Stimulated activated CD8-positive, alpha-beta memory T cell treated with anti-CD3 and anti-CD28 coated beads, Interleukin-15, amount 100 ng/mL, for 4 hours (primary cell): Measurements from ENCODE around the gene ARSB.
"Not testable (repeated sequence)": the region's sequence is repeated elsewhere in the genome, so short reads cannot be mapped to it uniquely, and the experiment has no call there.

Experiments
- DNase-seq, 2 donors: peaks; one replicate each; pipeline ENCODE4 v3.0.0-alpha.2; 2020; ENCODE audit warnings: low read depth in 2 of 2

The ARSB gene

DNA sequence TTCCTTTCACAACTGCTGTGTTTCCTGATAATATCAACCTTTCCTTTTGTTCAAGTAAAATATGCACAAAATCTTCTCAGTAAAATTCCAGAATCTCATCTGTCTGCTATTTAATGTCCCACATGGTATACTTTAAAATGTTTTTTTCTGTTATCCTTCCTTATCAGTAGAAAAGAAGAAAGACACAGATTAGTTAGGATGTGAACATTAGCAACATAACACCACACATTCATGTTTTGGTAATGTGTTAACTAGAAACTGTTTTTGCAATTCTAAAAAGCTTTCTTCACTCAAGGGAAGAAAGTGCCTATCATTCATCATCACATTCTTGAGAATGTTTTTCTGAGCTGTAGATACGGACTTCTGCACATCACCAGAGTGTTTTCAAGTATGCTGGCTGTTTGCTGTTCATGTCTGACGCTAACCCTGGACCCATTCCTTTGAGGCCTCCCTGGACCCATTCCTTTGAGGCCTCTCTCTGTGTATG, 10.5 kb upstream of the ARSB start:
- no peak for DNase-seq

DNA sequence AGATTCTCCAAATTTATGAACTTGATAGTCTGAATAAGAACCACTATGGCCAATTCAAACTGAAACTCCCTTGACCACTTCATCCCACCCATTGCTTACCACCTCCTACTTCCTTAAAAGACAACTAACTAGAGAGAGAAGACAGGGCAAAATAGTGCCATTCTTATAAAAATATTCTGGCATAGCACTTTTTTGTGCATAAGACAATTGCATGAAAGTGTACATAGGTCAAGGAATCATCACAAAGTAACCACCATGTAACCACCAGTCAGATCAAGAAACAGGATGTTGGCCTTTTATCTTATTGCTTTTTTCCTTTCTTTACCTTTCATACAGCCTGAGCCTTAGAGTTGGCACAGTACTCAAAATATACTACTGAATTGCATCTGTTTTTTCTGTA, 8.1 kb upstream of the ARSB start:
- no peak for DNase-seq

DNA sequence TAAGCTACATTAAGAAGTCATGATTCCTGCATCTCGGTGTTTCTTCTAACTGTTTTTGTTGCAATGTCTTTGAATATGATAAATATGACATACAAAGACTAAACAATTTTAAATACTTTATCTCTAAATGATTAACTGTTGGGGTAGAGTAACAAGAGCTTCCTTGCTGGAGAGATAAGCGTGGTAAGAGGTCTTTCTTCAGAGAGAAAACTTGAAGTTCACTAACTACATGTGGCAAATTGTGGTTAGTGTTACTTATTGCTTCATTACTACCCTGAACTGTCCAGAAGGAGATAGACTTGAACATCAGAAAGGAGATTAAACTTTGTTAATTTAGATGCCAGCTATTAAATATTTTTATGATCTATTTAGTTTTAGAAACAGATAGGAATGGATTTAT, 7.0 kb upstream of the ARSB start:
- no peak for DNase-seq

DNA sequence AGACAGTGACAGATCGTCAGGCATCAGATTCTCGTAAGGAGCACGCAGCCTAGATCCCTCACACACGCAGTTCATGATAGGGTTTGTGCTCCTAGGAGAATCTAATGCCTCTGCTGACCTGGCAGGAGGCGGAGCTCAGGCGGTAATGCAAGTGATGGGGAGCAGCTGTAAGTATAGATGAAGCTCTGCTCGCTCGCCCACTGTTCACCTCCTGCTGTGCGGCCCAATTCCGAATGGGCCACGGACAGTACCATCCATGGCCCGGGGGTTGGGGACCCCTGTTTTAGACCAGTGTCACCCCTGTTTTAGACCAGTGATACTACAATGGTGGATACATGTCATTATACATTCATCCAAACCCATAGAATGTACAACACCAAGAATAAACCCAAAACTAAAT, 4.0 kb upstream of the ARSB start:
- DNase-seq, result no peak

DNA sequence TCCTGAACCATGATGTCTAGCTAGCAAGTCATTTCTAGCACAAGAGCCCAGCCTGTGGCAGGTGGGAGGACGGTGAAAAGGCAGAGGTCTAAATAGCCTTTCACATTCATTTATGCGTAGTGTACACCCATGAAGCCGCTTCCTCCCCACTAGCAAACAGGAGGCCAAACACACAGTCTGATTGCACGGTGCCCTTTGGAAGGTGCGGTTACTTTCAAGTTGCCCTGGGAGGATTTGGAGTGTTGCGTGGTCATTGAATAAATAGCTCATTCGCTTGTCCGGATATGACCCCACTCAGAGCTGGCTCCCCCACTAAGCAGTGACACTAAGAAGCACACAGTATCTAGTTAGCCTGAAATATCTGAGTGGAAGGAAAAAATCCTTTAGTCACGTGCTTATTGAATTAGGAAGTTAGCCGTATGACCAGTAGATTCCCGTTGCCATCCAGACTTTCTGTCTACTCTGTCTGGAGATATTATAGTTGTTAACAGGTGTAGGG, 664 bp upstream of the ARSB start:
- peak; percentile 30 to 47 for DNase-seq

DNA sequence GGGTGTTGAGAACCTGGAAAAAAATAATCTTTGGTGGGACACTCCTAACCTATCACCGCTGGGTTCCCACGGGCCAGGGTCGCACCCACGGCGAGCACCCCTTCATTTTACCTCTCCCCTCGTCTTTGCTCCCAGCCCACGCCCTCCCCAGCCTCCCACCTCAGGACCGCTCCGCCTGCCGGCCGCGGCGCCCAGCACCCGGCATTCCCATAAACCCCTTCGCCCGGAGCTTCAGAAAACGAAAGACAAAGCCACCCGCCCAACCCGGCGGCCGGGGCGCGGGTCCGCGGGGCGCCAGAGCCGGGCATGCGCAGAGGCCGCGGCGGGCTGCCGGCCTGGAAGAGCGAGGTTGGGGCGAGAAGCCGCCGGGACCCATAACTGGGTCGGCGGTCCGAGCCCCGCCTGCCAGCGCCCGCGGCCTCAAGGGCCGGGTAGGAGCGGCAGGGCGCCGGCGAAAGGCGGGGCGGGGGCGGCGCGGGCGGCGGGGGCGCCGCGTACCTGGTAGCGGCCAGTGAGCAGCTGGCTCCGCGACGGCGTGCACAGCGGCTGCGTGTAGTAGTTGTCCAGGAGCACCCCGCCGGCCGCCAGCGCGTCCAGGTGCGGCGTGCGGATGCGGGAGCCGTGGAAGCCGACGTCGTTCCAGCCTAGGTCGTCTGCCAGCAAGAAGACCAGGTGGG, 533 bp downstream of the ARSB start:
- DNase-seq, result peak; percentile 64 to 68

DNA sequence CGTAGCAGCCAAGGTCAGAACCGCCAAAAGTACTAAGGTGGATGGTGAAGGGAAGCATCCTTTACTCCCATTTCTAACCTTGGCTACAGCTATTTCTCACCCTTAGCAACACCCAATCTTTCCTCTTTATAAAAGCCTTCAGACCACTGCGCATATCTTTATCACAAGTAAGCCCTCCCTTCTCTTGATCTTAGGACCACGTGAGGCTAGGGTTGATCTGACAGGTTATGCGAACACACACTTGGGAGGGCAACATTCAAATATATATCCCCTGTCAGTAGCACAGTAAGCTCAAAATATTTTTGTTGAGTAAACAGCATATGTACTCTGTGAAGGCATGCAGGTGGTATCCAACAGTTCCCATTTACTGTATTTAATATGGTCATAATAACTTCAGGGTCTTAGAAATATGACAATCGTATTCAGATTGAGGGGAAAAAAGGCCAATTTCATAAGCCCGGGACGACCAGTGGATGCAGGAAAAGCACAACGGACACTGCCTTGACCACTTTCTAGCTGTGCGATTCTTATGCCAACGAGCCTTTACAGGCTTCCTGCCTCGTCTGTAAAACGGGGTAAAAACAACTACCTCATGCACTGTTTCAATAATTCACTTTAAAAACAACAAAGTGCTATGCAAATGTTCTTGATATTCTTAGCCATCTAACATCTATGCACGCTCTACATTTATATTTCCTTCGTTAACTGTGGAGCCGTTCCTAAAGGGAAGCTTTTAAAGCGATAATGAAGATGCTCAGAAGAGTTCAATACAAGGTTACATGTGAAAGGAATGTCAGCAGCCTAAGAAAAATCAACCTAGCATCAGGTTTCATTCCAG, 1.3 kb downstream of the ARSB start:
- DNase-seq, result no peak

DNA sequence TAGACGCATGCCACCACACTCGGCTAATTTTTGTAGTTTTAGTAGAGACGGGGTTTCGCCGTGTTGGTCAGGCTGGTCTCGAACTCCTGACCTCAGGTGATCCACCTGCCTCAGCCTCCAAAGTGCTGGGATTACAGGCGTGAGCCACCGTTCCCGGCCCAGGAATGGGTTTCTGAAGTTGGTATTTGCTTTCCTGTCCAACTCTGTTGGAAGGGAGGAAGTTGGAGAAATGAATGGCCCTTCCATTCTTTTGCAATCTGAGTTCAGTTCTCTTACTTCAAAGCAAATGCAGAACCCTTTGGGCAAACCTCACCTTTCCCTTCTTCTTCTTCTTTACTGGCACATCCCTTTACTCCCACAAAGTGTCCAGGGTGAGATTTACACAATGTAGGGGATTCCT, 1.9 kb downstream of the ARSB start:
- DNase-seq, result not testable (repeated sequence)

DNA sequence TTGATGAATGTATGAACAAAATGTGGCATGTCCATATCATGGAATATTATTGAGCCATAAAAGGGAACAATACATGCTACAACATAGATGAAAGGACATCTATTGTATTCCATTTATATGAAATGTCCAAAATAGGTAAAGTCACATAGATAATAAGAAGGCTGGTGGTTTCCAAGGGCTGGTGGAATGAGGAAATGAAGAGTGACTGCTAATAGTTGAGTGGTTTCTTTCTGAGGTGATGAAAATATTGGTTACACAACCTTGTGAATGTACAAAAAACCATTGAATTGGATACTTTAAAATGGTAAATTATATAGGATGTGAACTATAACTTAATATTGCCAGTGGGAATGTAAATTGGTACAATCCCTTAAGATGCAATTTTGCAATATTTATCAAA, 5.2 kb downstream of the ARSB start:
- DNase-seq, result no peak

DNA sequence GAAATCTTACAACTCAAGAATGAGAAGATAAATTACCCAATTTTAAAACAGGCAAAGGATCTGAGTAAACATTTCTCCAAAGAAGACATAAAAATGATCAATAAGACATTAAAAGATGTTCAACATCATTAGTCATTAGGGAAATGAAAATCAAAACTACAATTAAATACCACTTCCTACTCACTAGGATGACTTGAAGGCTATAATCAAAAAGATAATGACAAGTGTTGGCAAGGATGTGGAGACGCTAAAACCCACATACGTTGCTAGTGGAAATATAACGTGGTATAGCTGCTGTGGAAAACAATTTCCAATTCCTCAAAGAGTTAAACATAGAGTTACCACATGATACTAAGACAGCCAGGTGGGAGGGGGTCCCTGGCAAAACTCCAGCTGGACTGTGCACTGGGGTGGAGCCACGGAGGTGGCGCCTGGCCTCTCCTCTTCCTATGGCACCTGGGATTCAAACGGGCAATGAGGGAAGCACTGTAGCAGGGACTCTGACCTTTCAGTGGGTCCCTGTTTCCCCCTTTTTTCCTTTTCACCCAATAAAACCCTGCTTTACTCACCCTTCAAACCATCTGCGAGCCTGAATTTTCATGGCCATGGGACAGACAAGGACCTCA, 5.9 kb downstream of the ARSB start:
- no peak for DNase-seq

DNA sequence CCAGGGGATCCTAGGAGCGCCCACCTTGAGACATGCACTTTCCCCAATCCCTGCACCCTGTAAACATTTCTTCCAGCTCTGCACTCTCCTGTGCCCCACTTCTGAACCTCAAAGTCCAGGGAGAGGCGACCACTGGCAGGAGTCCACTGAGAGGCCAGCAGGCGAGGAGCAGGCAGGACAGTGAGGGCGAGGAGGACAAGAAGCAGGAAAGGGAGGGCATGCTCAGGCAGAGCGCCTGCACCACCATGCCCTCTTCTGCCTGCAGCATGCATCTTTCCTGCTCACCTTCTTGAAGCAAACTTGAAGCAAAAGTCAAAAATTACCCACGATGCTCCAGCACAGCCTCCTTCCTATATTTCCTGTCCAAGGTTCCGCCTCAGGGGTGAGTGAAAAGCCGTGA, 10.1 kb downstream of the ARSB start:
- no peak for DNase-seq

DNA sequence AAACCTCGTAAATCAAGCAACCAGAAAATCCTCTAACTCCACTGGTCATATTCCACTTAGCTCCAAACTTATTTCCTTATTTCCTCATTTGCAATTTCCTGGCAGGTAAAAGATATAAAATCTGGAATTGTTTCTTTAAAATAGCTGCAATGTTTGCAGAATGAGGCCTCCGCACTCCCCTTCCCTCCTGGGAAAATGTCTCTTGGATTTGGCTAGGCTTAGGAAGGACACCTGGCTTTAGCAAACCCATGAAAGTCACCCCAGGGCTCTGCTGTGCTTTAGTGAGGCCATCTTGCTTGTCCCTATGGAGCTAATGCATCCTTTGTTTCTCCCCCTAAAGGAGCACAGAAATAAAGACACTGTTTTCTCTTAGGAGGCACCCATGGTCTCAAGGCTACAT, 10.5 kb downstream of the ARSB start:
- no peak for DNase-seq

DNA sequence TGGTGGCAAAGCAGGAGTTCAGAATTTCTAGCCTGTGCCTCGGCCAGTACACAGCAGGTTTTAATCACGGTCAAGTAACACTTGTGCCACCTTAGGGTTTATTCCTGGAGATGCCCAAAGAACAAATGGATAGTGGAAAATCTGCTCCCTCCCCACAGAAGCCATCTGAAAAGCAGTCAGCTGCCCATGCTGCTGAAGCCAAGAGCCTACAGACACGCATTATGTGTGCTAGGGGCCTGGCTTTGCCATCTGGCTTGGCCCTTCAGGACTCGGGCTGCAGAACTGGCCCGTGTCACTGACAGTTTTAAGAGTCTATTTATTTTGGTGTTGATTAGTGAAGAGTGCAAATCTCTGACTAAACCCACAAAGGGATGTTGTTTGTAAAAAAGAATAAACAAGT, 11.1 kb downstream of the ARSB start:
- no peak for DNase-seq

DNA sequence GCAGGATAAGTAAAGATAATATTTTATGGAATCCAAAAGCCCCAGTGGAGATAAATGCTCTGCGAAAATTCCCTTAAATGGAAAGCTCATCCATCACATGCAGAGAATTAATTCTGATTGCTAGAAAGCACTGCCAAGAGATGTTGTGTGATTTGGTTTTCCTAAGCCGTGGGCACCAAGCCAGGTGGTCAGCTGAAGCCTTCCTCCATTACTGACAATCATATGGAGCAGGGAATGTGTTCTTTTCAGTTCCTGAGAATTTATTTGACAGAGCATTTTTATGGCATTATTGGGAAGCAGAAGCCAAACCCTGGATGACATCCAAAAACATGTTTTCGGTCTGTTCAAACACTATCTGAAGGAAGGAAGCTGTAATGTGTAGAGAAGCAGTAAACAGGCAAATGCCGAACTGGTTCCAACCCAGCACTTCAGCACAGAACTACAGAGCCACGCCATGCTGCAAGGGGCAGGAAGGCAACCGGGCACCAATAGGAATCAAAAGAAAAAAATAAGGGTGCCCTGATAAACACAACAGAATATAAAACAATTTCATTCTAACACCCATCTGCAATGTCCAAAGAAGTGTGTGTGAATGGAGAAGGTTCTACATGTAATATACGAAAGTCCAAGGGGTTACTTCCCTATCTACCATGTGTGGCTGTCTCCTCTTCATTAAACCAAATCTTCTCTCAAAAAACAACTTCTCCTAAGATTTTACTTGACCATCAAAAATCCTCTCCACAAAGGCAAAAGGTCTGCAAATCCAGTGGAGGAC, 12.3 kb downstream of the ARSB start:
- no peak for DNase-seq

DNA sequence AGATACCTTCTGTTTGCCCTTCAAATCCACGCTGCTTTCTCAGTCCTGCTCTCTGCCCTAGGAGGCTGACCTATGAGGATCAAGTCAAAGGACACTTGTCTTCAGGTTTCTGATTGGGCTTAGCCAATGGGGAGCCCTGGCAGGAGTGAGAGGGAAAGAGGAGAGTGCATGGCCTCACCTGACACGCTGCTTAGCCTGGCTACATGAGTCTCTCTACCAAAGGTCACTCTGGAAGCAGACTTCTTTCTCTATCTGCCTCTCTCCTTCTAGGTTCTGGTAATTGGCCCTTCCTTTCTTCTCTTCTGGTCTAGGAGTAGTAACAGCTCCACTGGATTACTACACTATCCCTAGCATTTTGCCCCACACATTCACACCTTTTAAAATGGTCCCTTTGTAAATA, 13.1 kb downstream of the ARSB start:
- no peak for DNase-seq

DNA sequence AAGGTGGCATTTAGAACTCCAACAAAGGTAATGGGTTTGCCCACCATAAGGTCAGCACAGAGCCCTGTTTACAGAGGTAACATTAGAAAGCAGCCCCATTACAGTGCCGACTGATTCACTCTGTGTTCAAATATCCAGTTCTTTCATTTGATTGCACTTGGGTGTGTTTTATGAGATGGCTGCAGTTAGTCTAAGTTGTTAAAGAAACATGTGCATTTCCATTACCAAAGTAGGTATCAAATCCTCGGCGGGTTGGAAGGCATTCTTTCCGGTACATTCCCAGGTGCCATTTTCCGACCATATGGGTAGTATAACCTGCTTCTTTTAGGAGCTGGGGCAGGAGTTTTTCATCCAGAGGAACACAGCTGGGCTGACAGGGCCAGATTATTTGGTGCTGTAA, 16.3 kb downstream of the ARSB start:
- DNase-seq, result no peak

DNA sequence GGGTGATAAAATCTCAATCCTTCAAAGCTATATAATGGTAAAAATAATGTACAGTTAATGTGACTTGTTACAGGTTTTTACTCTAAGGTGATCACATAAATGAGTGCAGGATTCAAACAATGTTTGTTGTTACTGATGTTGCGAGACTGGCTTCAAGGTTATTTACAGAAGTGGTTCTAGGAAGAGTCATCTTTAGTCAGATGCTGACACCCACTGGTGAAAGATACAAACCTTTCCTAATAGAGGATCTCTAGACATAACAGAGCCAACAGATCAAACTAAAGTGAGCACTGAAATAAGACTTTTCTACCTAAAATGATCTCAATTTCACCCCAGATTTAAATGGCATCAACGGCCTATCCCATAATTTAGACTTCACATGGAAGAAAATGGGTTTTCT, 20.2 kb downstream of the ARSB start:
- DNase-seq, result no peak

DNA sequence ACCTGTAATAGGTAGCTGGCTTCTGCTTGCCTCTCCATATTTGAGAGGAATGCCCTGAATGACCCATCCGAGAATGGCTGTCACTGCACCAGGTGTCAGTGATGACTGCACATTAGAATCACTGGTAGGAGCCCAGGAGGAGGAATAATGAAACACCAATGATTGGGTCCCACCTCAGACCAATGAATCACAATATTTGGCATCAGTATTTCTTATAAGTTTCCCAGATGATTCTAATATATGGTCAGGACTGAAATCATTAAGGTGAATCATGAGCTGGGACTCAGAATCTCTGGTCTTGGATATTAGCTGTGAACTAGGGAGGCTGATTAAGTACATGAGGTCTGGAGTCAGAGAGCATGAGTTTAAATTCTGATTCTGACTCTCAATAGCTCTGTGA, 23.4 kb downstream of the ARSB start:
- DNase-seq, result no peak

DNA sequence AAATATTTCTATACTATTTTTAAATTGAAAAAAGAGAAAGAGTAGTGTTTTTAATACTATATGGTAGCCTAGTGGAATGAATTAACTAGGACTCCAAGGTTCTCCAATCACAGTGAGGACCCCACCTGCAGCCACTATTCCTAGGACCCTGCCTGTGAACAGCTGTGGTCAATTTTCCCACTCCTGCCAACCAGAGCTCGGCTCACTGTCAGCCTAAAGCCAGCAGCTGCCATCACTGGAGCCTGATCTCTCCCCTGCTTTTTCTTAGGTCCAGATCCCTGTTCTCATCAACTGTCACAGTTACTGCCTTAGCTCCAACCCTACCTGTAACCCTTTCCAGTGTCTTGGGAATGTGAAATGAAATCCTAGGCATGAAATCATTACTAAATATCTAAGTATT, 25.3 kb downstream of the ARSB start:
- DNase-seq, result no peak

DNA sequence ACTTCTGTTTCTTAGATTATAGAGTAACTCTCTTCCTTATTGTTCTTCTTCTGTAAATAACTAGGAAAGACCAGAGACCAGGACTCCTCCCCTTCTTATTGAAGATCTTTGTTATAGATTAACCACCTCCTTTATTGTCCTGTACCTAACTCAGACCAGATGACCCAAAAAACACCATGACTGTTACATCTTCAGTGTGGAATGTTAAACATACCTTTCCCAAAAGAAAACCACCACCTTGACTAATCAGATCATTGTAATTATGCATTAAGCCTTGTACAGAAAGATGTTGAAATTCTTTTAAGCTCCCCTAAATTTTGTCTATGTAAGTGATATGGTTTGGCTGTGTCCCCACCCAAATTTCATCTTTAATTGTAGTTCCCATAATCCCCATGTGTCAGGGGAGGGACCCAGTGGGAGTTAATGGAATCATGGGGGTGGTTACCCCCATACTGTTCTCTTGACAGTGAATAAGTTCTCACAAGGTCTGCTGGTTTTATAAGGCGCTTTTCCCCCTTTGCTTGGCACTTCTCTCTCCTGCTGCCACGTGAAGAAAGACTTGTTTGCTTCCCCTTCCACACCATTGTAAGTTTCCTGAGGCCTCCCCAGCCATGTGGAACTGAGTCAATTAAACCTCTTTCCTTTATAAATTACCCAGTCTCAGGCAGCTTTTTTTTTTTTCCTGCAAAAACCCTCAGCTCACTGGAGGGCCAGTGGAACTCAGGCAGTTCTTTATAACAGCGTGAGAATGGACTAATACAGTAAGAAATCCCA, 26.3 kb downstream of the ARSB start:
- DNase-seq, result no peak

DNA sequence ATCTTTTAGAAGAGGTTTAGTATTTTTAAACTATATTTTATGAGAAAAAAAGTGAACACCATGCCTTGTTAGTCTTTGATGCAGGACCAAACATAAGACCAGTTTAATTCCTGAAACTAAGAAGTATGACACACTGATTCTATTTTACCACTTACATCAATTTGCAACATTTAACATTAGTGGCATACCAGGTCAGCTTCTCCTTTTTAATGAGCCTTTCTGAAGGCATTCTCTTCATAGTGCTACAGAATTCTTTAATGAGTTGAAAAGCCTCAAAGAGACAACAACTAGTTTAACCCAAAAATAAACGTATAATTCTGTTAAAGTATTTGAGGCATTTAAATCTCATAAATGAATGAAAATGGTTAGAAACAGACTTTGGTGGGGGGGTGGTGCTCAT, 28.2 kb downstream of the ARSB start:
- no peak for DNase-seq
